Iris pigment epithelial cell (primary cell): Measurements from ENCODE around the gene GUCY2D.
"Not testable (repeated sequence)": the region's sequence is repeated elsewhere in the genome, so short reads cannot be mapped to it uniquely, and the experiment has no call there.

Experiments
- DNase-seq: peaks from one replicate; pipeline ENCODE4 v3.0.0-alpha.2; 2011; ENCODE audit warnings: low read depth

The GUCY2D gene

DNA sequence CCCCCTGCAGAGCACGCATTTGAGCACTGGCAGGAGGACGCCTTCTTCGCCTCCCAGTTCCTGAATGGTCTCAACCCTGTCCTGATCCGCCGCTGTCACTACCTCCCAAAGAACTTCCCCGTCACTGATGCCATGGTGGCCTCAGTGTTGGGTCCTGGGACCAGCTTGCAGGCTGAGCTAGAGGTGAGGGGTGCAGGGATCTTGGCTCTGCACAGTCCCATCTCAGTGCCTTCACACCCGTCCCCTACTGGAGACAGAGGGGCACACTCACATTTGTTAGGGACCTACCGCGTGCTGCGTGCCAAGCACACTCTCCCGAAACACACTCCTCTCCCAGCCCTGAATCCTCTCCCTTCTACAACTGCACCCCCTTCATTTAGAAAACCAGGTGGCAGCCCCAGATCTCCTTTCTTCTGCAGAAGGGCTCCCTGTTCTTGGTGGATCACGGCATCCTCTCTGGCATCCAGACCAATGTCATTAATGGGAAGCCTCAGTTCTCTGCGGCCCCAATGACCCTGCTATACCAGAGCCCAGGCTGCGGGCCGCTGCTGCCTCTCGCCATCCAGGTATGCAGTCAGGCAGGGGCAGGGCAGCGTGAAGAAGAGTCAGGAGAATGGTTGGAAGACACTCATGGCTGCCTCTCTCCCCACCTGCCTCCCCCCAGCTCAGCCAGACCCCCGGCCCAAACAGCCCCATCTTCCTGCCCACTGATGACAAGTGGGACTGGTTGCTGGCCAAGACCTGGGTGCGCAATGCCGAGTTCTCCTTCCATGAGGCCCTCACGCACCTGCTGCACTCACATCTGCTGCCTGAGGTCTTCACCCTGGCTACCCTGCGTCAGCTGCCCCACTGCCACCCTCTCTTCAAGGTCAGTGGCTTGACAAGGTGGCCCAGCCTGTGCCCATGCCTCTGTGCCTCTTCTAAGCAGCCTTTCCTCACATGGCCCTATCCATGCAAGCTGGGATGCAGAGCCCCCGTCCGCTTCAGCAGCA is 42.7 kb downstream of the GUCY2D start:
- no peak for DNase-seq

DNA sequence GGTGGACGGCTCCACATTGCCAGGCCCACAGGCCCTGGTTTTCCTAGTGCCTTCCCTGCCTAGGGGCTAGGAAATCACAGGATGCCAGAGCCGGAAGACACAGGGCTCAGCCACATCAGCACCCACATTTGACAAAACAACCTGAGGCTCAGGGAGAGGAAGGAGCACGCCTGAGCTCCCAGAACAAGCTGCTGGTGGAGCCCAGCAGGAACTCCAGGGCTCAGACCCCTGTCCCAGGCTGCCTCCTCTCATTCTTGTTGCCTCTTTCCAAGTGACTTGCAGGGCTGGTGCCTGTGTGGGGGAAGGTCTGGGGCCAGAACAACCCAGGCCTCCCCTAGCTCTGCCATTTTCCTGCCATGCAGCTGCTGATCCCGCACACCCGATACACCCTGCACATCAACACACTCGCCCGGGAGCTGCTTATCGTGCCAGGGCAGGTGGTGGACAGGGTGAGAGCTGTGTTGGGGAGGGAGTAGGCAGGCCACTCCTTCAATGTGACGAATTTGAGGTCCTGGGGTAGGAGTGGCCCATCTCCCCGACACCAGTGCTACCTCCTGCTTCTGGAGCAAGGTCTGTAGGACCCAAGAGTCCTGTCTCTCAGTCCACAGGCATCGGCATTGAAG is 44.0 kb downstream of the GUCY2D start:
- DNase-seq: no peak

DNA sequence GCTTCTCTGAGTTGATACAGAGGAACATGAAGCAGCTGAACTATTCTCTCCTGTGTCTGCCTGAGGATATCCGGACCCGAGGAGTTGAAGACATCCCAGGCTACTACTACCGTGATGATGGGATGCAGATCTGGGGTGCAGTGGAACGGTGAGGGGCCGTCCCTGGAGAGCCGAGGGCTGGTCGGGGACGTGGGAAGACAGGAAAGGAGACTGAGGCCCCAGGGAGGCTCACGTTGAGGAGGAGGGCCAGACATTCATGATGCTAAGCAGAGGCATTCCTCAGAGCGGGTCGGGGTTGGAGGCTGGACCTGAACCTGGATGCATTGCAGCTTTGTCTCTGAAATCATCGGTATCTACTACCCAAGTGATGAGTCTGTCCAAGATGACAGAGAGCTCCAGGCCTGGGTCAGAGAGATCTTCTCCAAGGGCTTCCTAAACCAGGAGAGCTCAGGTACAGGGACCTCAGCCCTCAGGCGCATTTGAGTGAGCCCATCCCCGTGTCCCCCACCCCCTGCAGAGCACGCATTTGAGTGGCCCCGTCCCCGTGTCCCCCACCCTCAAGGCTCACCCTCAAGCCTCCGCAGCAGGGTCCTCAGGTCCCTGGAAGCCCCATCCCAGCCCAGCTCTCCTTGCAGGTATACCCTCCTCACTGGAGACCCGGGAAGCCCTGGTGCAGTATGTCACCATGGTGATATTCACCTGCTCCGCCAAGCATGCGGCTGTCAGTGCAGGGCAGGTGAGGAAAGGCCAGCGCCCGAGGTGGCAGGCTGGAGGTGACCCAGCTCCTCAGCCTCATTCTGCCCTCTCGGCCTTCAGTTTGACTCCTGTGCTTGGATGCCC is 44.7 kb downstream of the GUCY2D start:
- DNase-seq: no peak

- no peak for DNase-seq
Measured at GRCh38 chr17:8047769-8048110, 45.3 kb downstream of the GUCY2D start.

DNA sequence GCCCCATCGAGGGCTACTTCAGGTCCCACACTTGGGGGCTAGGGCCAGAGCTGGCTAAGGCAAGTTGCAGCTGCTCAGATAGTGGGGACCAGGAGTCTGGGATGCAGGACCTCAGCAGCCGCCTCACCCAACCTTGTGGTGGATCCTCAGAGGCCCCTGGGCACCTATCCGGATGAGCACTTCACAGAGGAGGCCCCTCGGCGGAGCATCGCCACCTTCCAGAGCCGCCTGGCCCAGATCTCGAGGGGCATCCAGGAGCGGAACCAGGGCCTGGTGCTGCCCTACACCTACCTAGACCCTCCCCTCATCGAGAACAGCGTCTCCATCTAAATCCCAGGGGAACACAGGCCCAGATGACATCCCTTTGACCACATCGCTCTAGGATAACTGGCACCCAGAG is 45.8 kb downstream of the GUCY2D start:
- no peak for DNase-seq

- DNase-seq: no peak
Measured at GRCh38 chr17:8048736-8049135, 46.3 kb downstream of the GUCY2D start.

DNA sequence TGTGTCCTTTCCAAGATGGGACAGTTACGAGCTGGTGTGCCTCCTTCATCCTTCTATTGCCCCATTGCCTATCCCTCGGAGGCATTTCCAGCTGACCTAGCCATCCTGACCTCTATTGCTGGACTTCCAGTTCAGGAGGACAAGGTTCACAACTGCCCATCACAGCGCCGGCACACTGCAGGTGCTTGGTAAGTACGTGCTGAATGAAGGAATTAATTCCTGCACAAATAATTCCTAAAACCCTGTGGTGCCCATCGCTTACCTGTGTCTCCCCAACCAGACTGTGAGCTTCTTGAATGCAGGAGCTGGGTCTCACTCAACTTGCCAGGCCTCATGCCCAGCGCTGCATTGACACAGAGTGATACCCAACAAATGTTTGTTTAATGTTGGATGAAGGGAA is 49.4 kb downstream of the GUCY2D start:
- DNase-seq: no peak

GRCh38 chr17:8052256-8053252 is 50.1 kb downstream of the GUCY2D start:
- DNase-seq: no peak

DNA sequence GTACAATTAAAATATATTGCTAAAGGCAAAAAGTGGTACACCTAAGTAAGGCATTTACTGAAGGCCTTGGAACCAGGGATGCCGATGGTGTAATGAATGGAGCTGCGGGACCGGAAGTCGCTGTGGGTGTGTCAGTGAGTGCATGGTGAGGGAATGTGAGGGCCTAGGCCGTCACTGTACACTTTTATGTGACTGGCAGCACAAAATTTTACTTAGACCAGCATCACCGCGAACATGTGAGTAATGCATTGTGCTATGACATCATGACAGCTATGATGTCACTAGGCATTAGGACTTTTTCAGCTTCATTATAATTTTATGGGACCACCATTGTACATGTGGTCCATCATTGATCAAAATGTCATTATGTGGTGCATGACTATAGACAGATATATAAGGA is 51.2 kb downstream of the GUCY2D start:
- no peak for DNase-seq

DNA sequence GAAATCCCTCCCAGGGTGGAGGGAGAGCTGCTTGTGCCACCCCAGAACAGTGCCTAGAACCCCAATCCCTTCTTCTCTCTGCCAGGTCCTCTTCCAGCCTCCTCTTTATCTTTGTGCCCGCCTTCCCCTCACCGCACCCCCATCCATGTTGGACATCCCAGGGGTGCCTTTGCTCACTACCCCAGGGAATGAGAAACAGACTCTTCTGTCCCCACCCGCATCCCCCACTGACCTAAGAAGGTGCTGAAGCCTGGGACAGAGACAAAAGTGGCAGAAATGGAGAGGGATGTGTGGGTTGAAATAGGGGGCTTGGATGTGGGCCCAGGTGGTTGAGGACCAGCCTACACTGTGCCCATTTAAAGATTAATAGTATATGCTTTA is 53.4 kb downstream of the GUCY2D start:
- no peak for DNase-seq

- peak; percentile 98 for DNase-seq
Measured at GRCh38 chr17:8056232-8056975, 54.0 kb downstream of the GUCY2D start.

GRCh38 chr17:8056976-8057625 is 54.7 kb downstream of the GUCY2D start:
- peak; percentile 26 for DNase-seq

DNA sequence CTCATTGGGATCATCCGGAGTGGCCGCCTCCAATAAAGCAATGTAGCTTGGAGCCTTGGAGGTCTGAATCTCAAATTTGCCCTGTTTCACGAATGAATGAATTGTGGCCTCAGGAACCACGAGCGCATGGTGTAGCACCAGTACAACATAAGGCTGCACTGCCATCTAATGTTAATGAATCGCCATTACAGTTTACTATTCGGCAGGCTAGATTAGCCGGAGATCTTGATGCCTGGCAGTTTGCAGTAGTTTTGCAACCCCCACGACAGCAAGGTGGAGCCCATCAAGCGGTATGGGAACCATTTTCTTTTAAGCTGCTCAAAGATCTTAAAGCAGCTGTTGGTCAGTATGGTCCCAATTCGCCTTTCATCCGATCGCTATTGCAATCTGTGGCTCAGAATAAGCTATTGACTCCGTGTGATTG is 55.3 kb downstream of the GUCY2D start:
- peak; percentile 82 for DNase-seq

- no peak for DNase-seq
Measured at GRCh38 chr17:8059131-8059530, 56.7 kb downstream of the GUCY2D start.

DNA sequence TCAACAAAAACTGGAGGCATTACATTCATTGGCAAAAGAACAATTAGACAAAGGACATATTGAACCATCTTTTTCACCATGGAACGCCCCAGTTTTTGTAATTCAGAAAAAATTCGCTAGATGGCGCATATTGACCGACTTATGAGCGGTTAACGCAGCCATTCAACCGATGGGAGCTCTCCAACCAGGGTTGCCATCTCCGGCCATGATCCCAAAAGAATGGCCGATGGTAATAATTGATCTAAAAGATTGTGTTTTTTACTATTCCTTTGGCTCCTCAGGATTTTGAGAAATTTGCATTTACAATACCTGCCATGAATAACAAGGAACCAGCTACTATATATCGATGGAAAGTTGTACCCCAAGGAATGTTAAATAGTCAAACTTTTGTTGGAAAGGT is 57.9 kb downstream of the GUCY2D start:
- peak; percentile 64 for DNase-seq

DNA sequence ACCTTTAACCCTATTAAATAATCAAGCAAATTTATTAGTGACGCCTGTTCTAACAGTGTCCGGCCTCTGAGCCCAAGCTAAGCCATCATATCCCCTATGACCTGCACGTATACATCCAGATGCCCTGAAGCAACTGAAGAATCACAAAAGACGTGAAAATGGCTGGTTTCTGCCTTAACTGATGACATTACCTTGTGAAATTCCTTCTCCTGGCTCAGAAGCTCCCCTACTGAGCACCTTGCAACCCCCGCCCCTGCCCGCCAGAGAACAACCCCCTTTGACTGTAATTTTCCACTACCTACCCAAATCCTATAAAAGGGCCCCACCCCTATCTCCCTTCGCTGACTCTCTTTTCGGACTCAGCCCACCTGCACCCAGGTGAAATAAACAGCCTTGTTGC is 59.4 kb downstream of the GUCY2D start:
- not testable (repeated sequence) for DNase-seq

DNA sequence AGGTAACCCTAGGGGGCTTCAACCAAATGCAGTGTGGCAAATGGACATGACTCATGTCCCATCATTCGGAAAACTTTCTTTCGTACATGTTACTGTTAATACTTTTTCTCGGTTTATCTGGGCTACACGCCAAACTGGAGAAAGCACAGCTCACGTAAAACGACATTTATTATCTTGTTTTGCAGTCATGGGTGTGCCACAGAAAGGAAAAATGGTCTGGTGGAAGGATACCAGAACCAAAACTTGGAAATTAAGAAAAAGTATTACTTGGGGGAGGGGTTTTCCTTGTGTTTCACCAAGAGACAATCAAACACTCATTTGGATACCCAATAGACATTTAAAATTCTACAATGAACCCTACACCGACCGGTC is 60.0 kb downstream of the GUCY2D start:
- peak; percentile 80 for DNase-seq

- DNase-seq: peak; percentile 28
Measured at GRCh38 chr17:8062807-8063483, 60.5 kb downstream of the GUCY2D start.

DNA sequence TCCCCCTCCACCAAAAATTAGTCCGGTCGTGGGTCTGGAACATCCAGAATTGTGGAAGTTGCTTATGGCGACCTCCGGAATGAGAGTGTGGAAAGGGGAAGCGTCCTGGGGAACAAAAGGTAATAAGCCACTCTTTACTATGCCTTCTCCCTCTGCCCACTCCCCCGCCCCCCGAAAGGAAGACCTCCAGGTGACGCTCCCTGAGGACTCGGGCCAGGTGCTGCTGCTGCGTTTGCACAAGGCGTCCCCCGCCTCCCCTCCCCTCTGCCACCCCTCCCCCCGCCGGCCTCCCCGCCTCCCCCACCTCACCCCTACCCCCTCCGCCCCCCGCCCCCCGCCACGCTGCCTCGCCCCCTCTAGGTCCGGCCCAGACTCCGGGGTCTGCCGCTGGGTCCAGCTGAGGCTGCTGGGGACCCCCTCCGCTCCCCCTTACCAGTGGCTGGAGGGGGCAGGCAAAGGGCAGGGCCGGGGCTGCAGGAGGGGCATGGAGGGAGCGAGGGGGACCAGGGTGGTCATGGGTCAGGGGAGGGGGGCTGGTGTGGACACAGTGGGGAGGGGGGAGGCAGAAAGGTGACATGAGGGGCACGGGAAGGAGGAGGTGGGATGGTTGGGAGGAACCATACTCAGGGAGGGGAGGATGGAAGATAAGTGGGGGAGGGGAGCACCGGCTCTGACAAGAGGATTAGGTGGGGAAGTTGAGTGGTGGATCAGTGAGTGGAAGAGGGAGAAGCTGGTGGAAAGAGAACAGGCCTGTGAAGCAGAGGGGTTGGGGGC is 61.5 kb downstream of the GUCY2D start:
- no peak for DNase-seq
